Caco-2 (cell line): ENCODE results near the gene EDN2. TPM values are rescaled to one million over a fixed set of nuclear protein-coding genes. Genes with fewer than 3 reads are reported as not detected.

Source experiments
- BruUV-seq: library from RNA; stranded (reverse); fragments of 400-500 nt; replicated peaks from 2 replicates; lab custom pipeline; 2021; lab: Mats Ljungman, UMichigan
- CTCF ChIA-PET: fragments of 300-600 bp; sonication (Branson Sonifier 250); formaldehyde crosslinking; loops from one replicate; lab custom pipeline; 2022; ENCODE audit warnings: antibody characterized with exemption; lab: Charles Lee
- POLR2A ChIA-PET: fragments of 300-600 bp; sonication (Branson Sonifier 250); formaldehyde crosslinking; loops from one replicate; lab custom pipeline; 2022; ENCODE audit warnings: antibody characterized with exemption; lab: Charles Lee
- DNase-seq, 2 experiments: peaks; one replicate each; pipeline versions ENCODE4 v3.0.0 to v3.0.0-alpha.2; 2020 to 2022
- H3K27me3 ChIP-seq: replicated peaks from 2 replicates; pipeline ENCODE4 v1.6.0; 2011; ENCODE audit warnings: low read length; ENCODE audit not compliant: control insufficient read depth, insufficient read depth
- H3K36me3 ChIP-seq: 2 replicates; pipeline ENCODE4 v1.5.1; 2011; ENCODE audit warnings: low read length; ENCODE audit not compliant: control insufficient read depth, insufficient read depth
- H3K4me1 ChIP-seq: fragments of 250-450 bp; sonication (Bioruptor Pico); 2 replicates; pipeline ENCODE4 v1.5.1; 2020; ENCODE audit warnings: mild to moderate bottlenecking
- H3K4me3 ChIP-seq: 2 replicates; pipeline ENCODE4 v1.5.1; 2011; ENCODE audit warnings: low read depth, mild to moderate bottlenecking, control low read depth, low read length
- H3K9me3 ChIP-seq: fragments of 250-450 bp; sonication (Bioruptor Pico); 2 replicates; pipeline ENCODE4 v1.5.1; 2020; ENCODE audit warnings: mild to moderate bottlenecking, moderate library complexity
- H3K27ac Mint-ChIP-seq: one replicate; pipeline ENCODE4 v1.8.0; 2022; ENCODE audit warnings: mixed read lengths; ENCODE audit not compliant: unreplicated experiment
- H3K27me3 Mint-ChIP-seq: one replicate; pipeline ENCODE4 v1.8.0; 2022; ENCODE audit warnings: mixed read lengths; ENCODE audit not compliant: insufficient read depth, unreplicated experiment
- H3K36me3 Mint-ChIP-seq: one replicate; pipeline ENCODE4 v1.8.0; 2022; ENCODE audit warnings: mild to moderate bottlenecking, mixed read lengths; ENCODE audit not compliant: insufficient read depth, unreplicated experiment
- H3K4me1 Mint-ChIP-seq: one replicate; pipeline ENCODE4 v1.8.0; 2022; ENCODE audit warnings: low read depth, mixed read lengths; ENCODE audit not compliant: unreplicated experiment
- H3K4me3 Mint-ChIP-seq: one replicate; pipeline ENCODE4 v1.8.0; 2022; ENCODE audit warnings: mild to moderate bottlenecking, moderate library complexity, mixed read lengths; ENCODE audit not compliant: unreplicated experiment
- H3K9me3 Mint-ChIP-seq: one replicate; pipeline ENCODE4 v1.8.0; 2022; ENCODE audit warnings: mixed read lengths; ENCODE audit not compliant: unreplicated experiment
- intact Hi-C: fragments of 100-400 bp; cut with micrococcal nuclease; formaldehyde crosslinking; loops from one replicate; pipeline ENCODE4 v1.10.0; 2022; ENCODE audit not compliant: unreplicated experiment
- total RNA-seq: library from RNA; stranded (reverse); gene quantifications from 2 replicates; pipeline ENCODE4 v1.2.3, GENCODE V29; 2022
- TF ChIP-seq, protein P1 (sequence below), 2 experiments: fragments of 200-600 bp in 1 of 2; IDR thresholded peaks; 1 replicate in 1 of 2; 2 replicates in 1 of 2; pipeline versions ENCODE4 v1.5.1 to v1.8.0; 2011 to 2022; ENCODE audit warnings: antibody characterized with exemption in 1 of 2, control low read depth in 1 of 2, inconsistent platforms in 1 of 2, low read depth in 1 of 2, low read length in 1 of 2, mild to moderate bottlenecking in 1 of 2, moderate library complexity in 1 of 2; ENCODE audit not compliant: insufficient read depth in 1 of 2, severe bottlenecking in 1 of 2, unreplicated experiment in 1 of 2

EDN2 gene
- total RNA-seq, 1 experiment from 2014 or later = not detected

DNA sequence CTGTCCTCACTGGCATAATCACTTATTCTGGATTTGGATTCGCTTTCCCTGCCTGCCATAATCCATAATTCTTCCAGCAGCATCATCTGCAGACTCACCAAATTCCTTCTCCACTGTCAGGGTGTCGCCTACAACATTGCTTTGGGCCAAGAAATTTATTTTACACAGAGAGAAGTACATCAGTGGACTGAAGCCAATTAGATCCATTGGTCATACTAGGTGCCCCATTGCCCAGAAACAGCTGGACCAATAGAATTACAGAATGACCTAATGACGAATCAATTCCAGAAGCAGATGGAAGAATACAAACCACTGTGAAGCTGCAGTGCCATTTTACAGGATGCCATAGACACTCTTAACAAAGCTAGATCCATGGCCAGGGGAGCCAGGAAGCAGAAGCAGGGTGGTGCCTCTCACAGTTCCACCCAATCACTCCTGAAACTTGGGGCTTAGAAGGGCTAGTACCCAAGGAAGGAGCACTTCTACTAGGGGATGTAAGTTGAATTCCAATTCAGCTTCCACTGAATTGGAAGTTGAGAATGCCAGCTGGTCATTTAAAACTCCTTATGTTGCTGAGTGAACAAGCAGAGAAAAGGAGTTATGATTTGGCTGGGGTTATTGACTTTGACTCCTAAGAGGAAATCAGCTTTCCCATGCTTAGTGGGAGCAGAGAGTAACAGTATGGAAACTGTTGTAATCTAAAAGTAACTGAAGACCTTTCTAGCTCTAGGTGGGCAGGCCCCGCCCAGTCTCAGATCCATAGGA is 44.0 kb downstream of the EDN2 start:
- Histone ChIP-seq H3K27me3 (no peaks in the 10 kb centered on the region), H3K4me1 (peaks cover 13% of the 10 kb centered on the region), H3K4me3 (no peak overlapping the region), H3K9me3 (no peaks in the 10 kb centered on the region), H3K36me3 (no peaks in the 10 kb centered on the region)
- BruUV-seq = no TSS peak
- no peaks in the 10 kb centered on the region for H3K27me3 Mint-ChIP-seq
- H3K27ac Mint-ChIP-seq = no peak overlapping the region
- H3K36me3 Mint-ChIP-seq = no peaks in the 10 kb centered on the region
- ChIA-PET CTCF (no interaction called here), POLR2A (no interaction called here)
- TF ChIP-seq, protein P1, sequence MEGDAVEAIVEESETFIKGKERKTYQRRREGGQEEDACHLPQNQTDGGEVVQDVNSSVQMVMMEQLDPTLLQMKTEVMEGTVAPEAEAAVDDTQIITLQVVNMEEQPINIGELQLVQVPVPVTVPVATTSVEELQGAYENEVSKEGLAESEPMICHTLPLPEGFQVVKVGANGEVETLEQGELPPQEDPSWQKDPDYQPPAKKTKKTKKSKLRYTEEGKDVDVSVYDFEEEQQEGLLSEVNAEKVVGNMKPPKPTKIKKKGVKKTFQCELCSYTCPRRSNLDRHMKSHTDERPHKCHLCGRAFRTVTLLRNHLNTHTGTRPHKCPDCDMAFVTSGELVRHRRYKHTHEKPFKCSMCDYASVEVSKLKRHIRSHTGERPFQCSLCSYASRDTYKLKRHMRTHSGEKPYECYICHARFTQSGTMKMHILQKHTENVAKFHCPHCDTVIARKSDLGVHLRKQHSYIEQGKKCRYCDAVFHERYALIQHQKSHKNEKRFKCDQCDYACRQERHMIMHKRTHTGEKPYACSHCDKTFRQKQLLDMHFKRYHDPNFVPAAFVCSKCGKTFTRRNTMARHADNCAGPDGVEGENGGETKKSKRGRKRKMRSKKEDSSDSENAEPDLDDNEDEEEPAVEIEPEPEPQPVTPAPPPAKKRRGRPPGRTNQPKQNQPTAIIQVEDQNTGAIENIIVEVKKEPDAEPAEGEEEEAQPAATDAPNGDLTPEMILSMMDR (IDR thresholded peaks at IDR 0.05; ENCODE audit: insufficient read depth in 1 of 2, low read depth in 1 of 2, low read length in 1 of 2, severe bottlenecking in 1 of 2, unreplicated experiment in 1 of 2) = no peak
- H3K4me1 Mint-ChIP-seq = no peaks in the 10 kb centered on the region
- DNase-seq = no peak
- H3K4me3 Mint-ChIP-seq = no peak overlapping the region
- H3K9me3 Mint-ChIP-seq = no peaks in the 10 kb centered on the region
- intact Hi-C loops = no loop called here

DNA sequence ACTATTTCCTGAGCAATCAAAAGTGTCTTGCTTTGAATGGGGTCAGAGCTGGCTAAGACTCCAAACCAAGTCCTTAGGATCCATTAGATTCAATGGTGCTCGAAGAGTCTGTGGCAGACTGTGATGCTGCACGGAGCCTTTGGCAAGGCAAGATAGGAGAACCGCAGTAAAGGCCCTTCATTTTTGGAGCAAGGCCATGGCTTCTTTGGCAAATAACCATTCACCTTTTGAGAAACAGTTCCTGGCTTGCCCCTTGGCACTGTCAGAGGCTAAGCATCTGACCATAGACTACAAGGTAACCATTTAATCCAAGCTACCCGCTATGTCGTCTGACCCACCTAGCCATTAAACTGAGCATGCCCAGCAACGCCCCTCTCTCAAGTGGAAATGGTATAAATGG is 45.2 kb downstream of the EDN2 start:
- H3K9me3 Mint-ChIP-seq = no peaks in the 10 kb centered on the region
- ChIA-PET POLR2A (no interaction called here), CTCF (no interaction called here)
- intact Hi-C loops = no loop called here
- no peaks in the 10 kb centered on the region for H3K27me3 Mint-ChIP-seq
- H3K4me1 Mint-ChIP-seq = peaks cover 7% of the 10 kb centered on the region
- no peaks in the 10 kb centered on the region for H3K36me3 ChIP-seq
- no peaks in the 10 kb centered on the region for H3K36me3 Mint-ChIP-seq
- no peak for DNase-seq
- peaks cover 19% of the 10 kb centered on the region for H3K4me1 ChIP-seq
- no peak overlapping the region for H3K4me3 ChIP-seq
- no peak overlapping the region for H3K4me3 Mint-ChIP-seq
- no peaks in the 10 kb centered on the region for H3K27me3 ChIP-seq
- TF ChIP-seq, protein P1 (IDR thresholded peaks at IDR 0.05; ENCODE audit: insufficient read depth in 1 of 2, low read depth in 1 of 2, low read length in 1 of 2, severe bottlenecking in 1 of 2, unreplicated experiment in 1 of 2) = no peak
- H3K27ac Mint-ChIP-seq = no peak overlapping the region
- no peaks in the 10 kb centered on the region for H3K9me3 ChIP-seq
- no TSS peak for BruUV-seq

DNA sequence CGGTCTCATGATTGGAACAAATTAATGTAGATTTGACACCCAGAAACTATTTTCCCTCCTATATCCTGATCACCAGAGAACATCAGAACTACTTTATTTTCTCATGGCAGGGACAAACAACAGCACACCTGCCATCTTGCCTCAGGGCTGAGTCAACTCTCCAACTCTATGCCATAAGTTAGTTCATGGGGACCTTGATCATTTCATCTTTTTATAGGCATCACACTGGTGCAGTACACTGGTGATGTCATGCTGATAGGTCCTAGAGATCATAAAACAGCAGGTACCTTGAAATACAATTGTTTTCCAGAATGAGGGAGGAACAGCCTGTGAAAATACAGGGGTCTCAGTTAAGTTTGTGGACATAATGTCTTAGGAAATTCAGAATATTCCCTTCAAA is 45.8 kb downstream of the EDN2 start:
- intact Hi-C loops = no loop called here
- Histone ChIP-seq H3K4me3 (no peak overlapping the region), H3K9me3 (no peaks in the 10 kb centered on the region), H3K27me3 (no peaks in the 10 kb centered on the region), H3K4me1 (peaks cover 19% of the 10 kb centered on the region), H3K36me3 (no peaks in the 10 kb centered on the region)
- no peak overlapping the region for H3K27ac Mint-ChIP-seq
- H3K9me3 Mint-ChIP-seq = no peaks in the 10 kb centered on the region
- no peaks in the 10 kb centered on the region for H3K36me3 Mint-ChIP-seq
- TF ChIP-seq, protein P1 (IDR thresholded peaks at IDR 0.05; ENCODE audit: insufficient read depth in 1 of 2, low read depth in 1 of 2, low read length in 1 of 2, severe bottlenecking in 1 of 2, unreplicated experiment in 1 of 2) = no peak
- ChIA-PET CTCF (no interaction called here), POLR2A (no interaction called here)
- H3K27me3 Mint-ChIP-seq = no peaks in the 10 kb centered on the region
- H3K4me3 Mint-ChIP-seq = no peak overlapping the region
- no peak for DNase-seq
- no TSS peak for BruUV-seq
- H3K4me1 Mint-ChIP-seq = peaks cover 7% of the 10 kb centered on the region
